Left ventricle myocardium inferior (tissue), 1 donor: ENCODE results near the gene ATRN. TPM values are rescaled to one million over a fixed set of nuclear protein-coding genes. Genes with fewer than 3 reads are reported as not detected.

Source experiments
- DNase-seq: peaks from one replicate; pipeline ENCODE4 v3.0.0-alpha.2; 2020
- H3K27ac ChIP-seq: fragments of 200-600 bp; replicated peaks from 2 replicates; pipeline ENCODE4 v1.8.0; 2021
- H3K27me3 ChIP-seq: fragments of 200-600 bp; 2 replicates; pipeline ENCODE4 v1.8.0; 2021; ENCODE audit warnings: low read depth
- H3K36me3 ChIP-seq: fragments of 200-600 bp; 2 replicates; pipeline ENCODE4 v1.8.0; 2021
- H3K4me1 ChIP-seq: fragments of 200-600 bp; 2 replicates; pipeline ENCODE4 v1.8.0; 2021
- H3K4me3 ChIP-seq: fragments of 200-600 bp; 2 replicates; pipeline ENCODE4 v1.8.0; 2021; ENCODE audit warnings: mild to moderate bottlenecking, moderate library complexity
- H3K9me3 ChIP-seq: fragments of 200-600 bp; replicated peaks from 2 replicates; pipeline ENCODE4 v1.8.0; 2021
- intact Hi-C: fragments of 100-400 bp; cut with micrococcal nuclease; formaldehyde crosslinking; loops from one replicate; pipeline ENCODE4 v1.11.0; 2022
- total RNA-seq: library from RNA; stranded (reverse); fragmentation: NEBNext Ultra II Directional; extraction: Animal tissue kit (Norgen Biotek cat#: 25700); gene quantifications from one replicate; pipeline ENCODE4 v1.2.1, GENCODE V29; 2021
- TF ChIP-seq, protein P1 (sequence below): fragments of 200-600 bp; IDR thresholded peaks from 2 replicates; pipeline ENCODE4 v1.8.0; 2021; ENCODE audit warnings: antibody characterized with exemption, mild to moderate bottlenecking, borderline replicate concordance
- donor health status: DM: no; HTN: yes; CAD: no; lungs with severe emphysema.

Gene ATRN
- total RNA-seq, 1 donor from 2014 or later: 32.4 TPM

DNA sequence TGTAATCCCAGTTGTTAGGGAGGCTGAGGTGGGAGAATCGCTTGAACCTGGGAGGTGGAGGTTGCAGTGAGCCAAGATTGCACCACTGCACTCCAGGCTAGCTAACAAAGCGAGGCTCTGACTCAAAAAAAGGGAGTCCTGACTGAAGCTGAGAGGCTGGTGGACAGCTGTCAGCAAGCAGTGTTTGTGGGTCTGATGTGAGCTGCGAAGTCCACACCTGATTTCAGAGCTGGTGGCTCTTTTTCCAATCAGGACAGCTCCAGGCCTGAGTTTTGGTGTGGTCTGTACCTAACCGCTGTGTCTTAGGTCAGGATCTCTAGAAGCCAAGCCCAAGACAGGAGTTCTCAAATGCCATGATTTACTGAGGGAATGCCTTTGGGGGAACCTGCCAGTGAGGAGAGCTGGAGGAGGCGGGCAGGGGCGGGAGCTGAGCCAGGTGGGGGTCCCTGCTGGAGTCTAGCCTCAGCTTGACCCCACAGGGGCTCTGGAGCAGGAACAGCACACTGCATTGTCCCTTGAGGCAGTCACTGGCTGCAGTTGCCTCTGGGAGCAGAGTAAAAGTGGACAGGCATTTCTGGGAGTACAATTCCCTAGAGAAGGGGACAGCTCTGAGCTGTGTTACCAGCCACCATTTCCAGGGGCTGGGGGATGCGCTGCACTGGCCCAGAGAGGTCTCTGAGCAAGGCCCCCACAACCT lies 187.3 kb downstream of the ATRN start:
- Histone ChIP-seq H3K36me3 (no peaks in the 10 kb centered on the region), H3K27ac (no peak overlapping the region), H3K4me3 (no peak overlapping the region), H3K9me3 (peaks cover 6% of the 10 kb centered on the region), H3K27me3 (peaks cover 60% of the 10 kb centered on the region), H3K4me1 (peaks cover 9% of the 10 kb centered on the region)
- intact Hi-C loops: no loop called here
- DNase-seq: no peak
- TF ChIP-seq, protein P1, sequence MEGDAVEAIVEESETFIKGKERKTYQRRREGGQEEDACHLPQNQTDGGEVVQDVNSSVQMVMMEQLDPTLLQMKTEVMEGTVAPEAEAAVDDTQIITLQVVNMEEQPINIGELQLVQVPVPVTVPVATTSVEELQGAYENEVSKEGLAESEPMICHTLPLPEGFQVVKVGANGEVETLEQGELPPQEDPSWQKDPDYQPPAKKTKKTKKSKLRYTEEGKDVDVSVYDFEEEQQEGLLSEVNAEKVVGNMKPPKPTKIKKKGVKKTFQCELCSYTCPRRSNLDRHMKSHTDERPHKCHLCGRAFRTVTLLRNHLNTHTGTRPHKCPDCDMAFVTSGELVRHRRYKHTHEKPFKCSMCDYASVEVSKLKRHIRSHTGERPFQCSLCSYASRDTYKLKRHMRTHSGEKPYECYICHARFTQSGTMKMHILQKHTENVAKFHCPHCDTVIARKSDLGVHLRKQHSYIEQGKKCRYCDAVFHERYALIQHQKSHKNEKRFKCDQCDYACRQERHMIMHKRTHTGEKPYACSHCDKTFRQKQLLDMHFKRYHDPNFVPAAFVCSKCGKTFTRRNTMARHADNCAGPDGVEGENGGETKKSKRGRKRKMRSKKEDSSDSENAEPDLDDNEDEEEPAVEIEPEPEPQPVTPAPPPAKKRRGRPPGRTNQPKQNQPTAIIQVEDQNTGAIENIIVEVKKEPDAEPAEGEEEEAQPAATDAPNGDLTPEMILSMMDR: no peak

DNA sequence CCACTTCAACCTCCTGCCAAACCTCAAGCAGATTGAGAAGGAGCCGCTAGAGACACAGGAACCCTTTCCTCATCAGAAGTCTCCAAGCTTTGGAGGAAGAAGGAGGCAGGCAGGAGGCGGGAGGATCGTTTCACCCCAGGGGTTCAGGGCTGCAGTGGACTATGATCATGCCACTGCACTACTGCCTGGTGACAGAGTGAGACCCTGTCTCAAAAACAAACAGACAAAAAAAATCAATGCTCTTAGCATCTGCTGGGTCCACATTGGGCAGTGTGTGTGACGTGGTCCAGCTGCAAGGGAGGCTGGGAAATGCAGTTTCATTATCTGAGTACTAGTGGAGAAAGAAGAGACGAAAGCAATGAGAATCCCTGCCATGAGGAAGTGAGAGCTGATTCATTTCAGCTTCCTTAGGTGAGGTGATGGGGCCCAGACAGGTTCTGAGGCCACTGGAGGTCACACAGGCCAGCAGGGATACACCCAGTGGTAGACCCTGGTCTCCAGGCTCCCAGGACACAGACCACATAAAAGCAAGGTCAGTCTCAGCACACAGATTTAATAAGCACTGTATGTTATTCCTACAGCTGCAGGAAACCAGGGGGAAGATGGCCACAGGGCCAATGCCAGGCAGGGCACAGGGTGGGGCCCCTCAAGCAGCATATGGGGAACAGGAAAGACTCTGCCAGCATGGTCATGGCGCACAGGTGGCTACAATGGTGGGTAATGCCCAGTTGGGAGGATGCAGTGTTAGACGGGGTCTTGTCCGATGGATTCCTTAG lies 188.1 kb downstream of the ATRN start:
- Histone ChIP-seq H3K27ac (no peak overlapping the region), H3K4me1 (peaks cover 9% of the 10 kb centered on the region), H3K9me3 (peaks cover 6% of the 10 kb centered on the region), H3K36me3 (no peaks in the 10 kb centered on the region), H3K27me3 (peaks cover 67% of the 10 kb centered on the region), H3K4me3 (no peak overlapping the region)
- TF ChIP-seq, protein P1: no peak
- DNase-seq: no peak
- intact Hi-C loops: no loop called here

DNA sequence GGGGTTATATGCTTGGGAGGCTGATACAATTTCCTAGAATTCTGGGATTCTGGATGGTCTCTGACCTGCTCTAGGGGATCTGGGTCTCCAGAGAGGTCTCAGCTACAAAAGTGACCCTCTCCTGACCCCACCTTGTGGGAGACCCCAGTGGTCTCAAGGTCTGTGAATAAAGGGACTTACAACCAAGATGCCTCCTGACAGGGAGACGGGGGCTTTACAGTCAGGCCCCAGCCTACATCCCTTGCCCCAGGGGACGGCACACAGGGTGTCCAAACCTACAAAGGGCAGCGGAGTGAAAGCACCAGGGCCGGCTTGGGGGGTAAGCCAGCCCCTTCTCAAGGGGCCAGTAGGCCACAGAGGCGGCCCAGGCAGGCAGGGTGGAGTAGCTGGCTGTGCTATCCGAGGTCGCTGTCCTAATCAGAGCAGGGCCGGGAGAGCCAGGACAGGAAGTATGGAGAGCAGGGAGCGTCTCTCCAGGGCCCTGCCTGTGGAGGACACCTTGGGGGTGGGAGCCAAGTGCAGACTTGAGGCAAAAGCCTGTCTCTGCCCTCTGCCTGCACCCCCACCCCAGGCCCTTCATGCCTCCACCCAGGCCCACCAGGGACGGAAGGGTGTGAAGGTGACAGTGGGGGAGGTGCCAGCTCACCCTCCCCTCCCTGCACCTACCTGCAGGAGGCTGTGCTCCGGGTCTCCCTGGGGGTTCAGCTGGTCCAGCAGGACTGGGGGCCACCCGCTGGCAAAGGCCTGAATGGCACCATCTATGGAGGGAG lies 188.9 kb downstream of the ATRN start:
- H3K4me3 ChIP-seq: no peak overlapping the region
- H3K9me3 ChIP-seq: peaks cover 6% of the 10 kb centered on the region
- peaks cover 67% of the 10 kb centered on the region for H3K27me3 ChIP-seq
- intact Hi-C loops: no loop called here
- no peak overlapping the region for H3K27ac ChIP-seq
- peaks cover 9% of the 10 kb centered on the region for H3K4me1 ChIP-seq
- TF ChIP-seq, protein P1: no peak
- DNase-seq: no peak
- no peaks in the 10 kb centered on the region for H3K36me3 ChIP-seq

DNA sequence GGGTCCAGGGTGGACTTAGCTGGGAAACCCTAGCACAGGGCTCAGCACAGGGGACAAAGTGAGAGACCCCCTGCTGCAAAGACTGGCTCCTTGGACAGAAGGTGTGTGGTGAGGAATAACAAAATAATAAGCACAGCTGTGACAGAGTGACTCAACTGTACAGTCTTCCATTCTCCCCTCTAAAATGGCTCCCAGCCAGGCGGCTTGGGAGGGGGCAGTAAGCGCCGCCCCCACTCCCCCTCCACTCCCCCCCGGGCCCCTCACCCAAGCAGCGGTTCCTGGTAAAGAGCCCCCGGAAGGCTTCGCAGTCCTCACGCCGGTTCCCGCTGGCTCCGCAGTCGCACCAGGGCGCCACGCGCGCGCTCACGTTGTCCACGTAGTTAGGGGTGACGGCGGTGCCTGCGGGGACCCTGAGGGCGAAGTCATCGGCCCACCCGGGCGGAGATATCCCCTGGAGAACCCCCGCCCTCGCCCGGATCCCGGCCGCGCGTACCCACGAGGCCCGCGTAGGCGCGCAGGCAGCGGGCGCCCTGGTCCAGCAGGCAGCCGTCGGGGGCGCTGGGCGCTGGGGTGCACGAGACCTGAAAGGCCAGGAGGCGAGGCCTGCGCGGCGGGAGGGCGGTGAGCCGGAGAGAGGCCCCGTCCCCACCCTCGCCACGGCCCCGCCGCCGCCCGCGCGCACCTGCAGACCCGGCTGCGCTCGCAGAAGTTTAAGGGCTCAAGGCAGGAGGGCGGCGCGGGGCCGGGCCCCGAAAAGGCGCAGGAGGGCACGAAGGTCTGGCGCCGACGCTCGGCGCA lies 189.6 kb downstream of the ATRN start:
- no peaks in the 10 kb centered on the region for H3K36me3 ChIP-seq
- DNase-seq: no peak
- H3K27me3 ChIP-seq: peaks cover 67% of the 10 kb centered on the region
- H3K27ac ChIP-seq: no peak overlapping the region
- TF ChIP-seq, protein P1: no peak
- peaks cover 9% of the 10 kb centered on the region for H3K4me1 ChIP-seq
- intact Hi-C loops: no loop called here
- peaks cover 1% of the 10 kb centered on the region for H3K9me3 ChIP-seq
- peak overlapping the region; percentile 43 for H3K4me3 ChIP-seq
